Epithelial cell of prostate (primary cell): ENCODE data around the gene AP2A2.

Experiments
- DNase-seq: peaks from one replicate; pipeline ENCODE4 v3.0.0-alpha.2; 2011; ENCODE audit warnings: low read depth, low spot score
- H3K27ac ChIP-seq: fragments of 450-650 bp; 2 replicates; pipeline ENCODE4 v1.5.1; 2017; ENCODE audit warnings: mild to moderate bottlenecking

AP2A2 gene

DNA sequence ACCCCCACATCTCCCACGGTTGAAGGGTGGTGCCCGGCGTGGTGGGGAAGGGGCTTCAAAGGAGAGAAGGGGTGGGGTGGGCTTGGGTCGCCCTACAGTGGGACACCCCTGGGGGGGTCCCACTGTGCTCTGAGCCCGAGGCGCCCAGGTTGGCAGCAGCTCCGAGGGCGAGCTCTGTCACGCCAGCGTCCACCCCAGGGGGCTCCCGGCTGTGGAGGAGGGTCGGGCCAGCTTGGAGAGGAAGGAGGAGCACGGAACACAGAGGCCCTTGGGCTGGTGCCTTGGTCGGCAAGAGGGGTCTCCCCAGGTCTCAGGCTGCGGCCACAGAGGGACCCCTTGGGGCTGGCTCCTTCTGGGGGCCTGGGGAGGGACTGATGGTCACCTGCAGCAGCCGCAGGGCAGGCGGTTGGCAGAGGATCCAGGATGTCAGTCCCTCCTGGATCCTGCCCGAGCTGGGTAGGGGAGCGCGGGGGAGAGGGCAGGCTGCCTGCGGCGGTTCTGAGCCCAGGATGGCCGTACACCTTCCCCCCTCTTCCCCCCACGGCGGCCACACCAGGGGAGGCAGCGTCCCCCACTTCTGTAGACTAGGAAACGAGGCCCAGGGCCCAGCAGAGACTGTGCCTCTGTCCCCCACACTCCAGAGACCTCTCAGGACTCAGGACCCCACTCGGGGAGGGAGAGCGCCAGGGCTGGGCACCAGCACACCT lies 110.1 kb downstream of the AP2A2 start:
- H3K27ac ChIP-seq = no peak overlapping the region
- DNase-seq = no peak

DNA sequence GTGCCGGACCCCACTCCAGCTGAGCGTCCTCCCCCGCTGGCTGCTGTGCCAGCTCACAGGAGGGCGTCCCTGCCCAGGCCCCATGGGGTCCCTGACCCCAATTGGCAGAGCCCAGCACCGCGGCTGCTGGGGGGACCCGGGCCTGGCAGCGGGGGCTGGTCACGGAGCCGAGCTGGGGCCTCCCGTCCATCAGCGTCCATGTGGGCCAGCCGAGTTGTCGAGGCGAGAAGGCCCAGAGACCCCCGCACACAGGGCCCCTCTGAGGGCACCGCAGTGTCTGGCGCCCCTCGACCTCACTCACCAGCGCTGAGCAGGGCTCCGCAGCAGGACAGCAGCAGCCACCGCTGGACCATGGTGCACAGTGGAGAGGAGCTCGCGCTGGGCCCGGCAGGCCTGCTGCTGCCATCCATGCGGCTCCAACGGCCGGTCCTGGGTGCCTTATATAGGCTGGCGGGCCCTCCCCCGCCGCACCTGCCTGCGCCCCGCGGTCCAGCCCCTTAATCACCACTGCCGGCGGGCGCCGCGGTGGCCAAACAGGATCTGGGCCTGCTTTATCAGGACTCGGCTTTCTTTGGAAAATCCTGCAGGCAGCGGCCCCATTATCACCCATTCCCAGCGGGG lies 110.7 kb downstream of the AP2A2 start, which contains the start of gene MUC6:
Gene MUC6 (minus strand): TSS at position 416 of the 621 bp plus-strand sequence. CDS start 63 bp downstream, at position 353.
- no peak for DNase-seq
- no peak within 1 kb of the TSS for H3K27ac ChIP-seq

GRCh38 chr11:1036931-1037330 lies 111.3 kb downstream of the AP2A2 start:
- H3K27ac ChIP-seq = no peak overlapping the region
- no peak for DNase-seq

- H3K27ac ChIP-seq = no peak overlapping the region
- DNase-seq = no peak
Measured at GRCh38 chr11:1037506-1038055, 111.9 kb downstream of the AP2A2 start.

DNA sequence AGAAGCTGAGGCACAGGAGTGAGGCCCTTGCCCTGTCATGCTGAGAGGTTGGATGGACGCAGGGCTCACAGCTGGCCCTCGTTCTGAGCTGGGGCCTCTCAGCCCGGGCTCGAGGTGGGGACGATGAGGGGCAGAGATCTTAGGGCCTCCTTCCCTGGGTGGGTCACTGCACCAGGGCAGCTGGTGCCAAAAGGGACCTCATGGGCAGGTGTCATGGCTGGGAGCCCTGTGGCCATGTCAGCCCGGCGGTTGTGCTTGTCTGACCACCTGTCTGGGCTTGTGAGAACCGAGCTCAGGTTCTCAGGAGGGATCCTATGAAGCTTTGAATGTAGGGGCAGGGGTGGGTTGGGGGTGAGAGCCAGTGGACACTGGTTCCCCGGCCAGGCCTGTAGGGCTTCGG lies 112.7 kb downstream of the AP2A2 start:
- DNase-seq = no peak
- no peak overlapping the region for H3K27ac ChIP-seq

DNA sequence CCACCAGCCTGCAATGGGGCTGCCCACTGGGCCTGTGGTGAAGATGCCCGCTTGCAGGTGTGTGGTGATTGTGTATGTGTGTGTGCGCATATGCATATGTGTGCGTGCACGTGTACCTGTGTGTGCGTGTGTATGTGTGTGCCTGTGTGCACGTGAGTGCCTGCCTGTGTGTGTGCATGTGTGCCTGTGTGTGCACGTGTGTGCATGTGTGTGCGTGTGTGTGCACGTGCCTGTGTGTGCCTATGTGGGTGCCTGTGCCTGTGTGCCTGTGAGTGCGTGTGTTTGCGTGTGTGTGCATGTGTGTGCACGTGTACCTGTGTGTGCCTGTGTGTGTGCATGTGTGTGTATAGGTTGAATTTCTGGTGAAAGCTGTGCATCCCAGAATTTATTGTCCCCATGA lies 113.3 kb downstream of the AP2A2 start:
- H3K27ac ChIP-seq = no peak overlapping the region
- DNase-seq = no peak

GRCh38 chr11:1039481-1040427 lies 114.1 kb downstream of the AP2A2 start:
- H3K27ac ChIP-seq = no peak overlapping the region
- no peak for DNase-seq

DNA sequence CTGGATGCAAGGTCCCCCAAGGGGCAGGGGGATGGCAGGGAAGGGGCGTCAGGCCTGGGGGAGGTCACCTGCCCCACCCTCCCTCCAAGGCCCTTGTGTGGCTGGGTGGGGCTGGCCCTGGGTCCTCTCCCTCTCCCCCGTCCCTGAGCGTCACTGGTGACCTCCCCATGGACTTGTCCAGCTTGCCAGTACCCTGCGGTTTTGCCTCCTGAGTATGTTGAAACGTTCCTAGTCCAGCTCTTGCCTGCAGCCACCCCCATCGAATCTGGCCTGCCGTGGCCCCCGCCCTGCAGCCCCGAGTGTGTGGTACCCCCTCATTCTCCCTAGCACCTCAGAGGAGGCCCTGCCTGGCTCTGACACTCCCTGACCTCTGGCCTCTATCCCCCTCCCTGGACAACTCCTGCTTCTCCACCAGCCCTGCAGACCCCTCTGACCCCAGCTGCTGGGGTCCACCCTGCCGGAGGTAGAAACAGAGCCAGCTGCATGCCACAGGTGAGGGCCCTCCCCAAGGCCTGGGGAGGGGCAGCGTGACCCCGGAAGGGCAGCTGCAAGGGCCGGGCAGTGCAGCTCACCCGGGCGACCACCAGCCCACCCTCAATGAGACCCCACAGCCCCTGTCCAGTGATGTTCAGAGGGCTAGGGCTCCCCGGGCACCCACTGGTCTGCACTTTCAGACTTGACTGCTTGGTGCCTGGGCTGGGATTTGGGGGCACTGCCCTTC lies 114.9 kb downstream of the AP2A2 start:
- DNase-seq = no peak
- H3K27ac ChIP-seq = no peak overlapping the region

DNA sequence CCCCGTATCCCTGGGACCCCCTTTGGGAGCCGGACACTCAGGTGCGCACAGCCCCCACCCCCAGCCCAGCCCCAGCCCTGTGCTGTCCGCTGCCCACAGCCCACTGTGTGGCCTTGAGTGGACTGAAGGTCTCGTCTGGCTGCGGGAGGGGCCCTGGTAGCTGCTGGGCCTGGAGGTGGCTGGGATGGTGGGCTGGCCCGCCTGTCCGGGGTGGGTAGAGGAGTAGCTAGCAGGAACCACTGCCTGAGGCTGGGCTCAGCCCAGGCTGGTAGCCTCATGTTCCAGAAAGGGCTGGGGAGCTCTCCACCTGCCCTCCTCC lies 115.4 kb downstream of the AP2A2 start:
- no peak overlapping the region for H3K27ac ChIP-seq
- DNase-seq = no peak

DNA sequence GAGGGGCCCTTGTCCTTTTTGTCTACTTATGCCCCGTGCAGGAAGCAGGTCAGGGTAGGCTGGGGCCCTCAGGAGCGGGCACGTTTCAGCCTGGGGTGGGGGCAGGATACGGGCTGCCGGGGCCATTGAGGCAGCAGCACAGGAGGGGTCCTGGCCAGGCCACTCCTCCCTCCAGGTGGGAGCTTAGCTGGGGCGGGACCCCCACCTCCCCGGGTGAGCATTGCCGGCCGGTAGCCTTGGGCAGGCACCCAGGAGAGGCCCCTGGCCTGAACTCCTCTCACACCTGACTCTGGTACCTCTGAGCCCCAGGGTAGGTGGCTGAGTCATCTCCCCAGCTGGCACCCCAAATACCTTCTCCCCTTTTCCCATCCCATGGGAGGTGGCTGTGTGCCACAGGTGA lies 115.8 kb downstream of the AP2A2 start:
- no peak for DNase-seq
- H3K27ac ChIP-seq = no peak overlapping the region

- DNase-seq = no peak
Measured at GRCh38 chr11:1041936-1042608, 116.4 kb downstream of the AP2A2 start.

GRCh38 chr11:1042626-1043562 lies 117.2 kb downstream of the AP2A2 start:
- no peak for DNase-seq
- H3K27ac ChIP-seq = no peak overlapping the region

More at GRCh38 chr11:1041936-1042608, 116.4 kb downstream of the AP2A2 start:
- no peak overlapping the region for H3K27ac ChIP-seq

DNA sequence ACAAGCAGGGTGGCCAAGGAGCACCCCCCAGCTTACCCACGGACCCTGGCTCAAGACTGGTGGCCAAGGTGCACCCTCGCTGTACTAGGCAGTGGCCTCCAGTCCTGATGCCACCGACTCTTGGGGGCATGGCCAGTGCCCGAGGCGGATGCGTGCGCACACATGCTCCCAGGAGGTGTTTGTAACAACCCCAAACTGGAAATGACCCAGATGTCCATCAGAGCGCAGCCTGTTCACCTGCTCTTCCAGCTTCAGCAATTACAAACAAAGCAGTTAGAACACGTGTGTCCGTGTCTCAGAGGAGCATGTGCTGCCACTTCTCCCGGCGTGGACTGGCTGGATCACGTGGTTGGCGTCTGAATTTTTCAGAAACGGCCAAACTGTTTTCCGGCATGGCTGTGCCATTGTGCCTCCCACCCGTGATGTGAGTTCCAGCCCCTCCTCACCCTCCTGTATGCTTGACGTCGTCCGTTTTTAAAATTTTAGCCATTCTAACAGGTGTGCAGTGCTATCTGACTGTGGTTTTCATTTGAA lies 118.0 kb downstream of the AP2A2 start:
- no peak for DNase-seq
- no peak overlapping the region for H3K27ac ChIP-seq

GRCh38 chr11:1044160-1044559 lies 118.5 kb downstream of the AP2A2 start:
- no peak for DNase-seq
- no peak overlapping the region for H3K27ac ChIP-seq

- no peak for DNase-seq
- no peak overlapping the region for H3K27ac ChIP-seq
Measured at GRCh38 chr11:1047595-1048156, 122.0 kb downstream of the AP2A2 start.

GRCh38 chr11:1048375-1049070 lies 122.9 kb downstream of the AP2A2 start:
- no peak overlapping the region for H3K27ac ChIP-seq
- DNase-seq = no peak

GRCh38 chr11:1049071-1049405 lies 123.4 kb downstream of the AP2A2 start:
- no peak overlapping the region for H3K27ac ChIP-seq
- DNase-seq = no peak
